ENCODE data around the gene DUSP6.
"Not testable (repeated sequence)": the region's sequence is repeated elsewhere in the genome, so short reads cannot be mapped to it uniquely, and the experiment has no call there.

Gene DUSP6

DNA sequence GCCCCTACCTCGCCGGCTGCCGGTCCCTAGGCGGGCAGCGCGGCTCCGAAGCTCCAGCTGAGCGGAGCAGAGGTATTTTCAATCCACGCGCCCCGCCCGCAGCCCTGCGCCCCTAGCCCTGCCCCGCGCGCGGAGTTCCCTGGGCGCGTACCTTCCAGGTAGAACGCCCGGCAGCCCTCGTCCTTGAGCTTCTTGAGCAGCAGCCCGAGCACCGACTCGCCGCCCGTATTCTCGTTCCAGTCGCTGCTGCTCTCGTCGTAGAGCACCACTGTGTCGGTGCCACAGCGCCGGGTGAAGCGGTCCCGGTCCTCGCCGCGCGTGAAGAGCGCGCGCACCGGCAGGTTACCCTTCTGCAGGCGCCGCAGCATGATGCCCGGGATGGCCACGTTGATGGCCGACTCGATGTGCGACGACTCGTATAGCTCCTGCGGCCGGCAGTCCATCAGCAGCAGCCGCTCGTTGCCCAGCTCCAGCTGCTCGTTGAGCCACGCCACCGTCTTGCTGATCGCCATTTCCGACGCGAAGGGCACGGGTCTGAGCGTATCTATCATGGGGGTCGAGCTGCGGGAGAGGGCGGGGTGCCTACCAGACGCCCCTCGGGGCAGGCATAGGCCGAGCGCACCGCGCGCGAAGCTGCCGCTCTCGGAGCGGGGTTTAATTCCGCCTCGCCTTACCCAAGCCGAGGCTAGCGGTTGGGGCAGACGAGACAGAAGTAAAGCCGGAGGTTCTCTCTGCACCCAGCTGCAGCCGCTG lies 636 bp downstream of the DUSP6 start:
- DNase-seq = peak; percentile 84

GRCh38 chr12:89350630-89351488 lies 1.4 kb downstream of the DUSP6 start:
- peak; percentile 47 for DNase-seq

DNA sequence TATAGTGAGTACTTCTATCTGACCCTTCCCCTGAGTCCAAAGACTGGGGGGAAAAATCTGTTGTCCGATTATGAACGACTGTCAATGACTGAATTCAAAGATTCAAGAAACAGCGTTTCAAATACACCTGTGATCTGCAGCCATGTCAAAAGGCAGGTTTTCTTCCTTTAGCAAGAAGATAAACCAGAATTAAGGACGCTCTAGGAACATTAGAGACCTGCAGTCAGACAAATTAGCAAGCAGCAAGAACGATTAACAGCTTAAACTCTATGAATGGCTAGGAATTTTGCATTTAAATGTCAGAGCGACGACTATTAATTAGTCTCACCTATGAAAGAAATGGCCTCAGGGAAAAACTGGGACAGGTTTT lies 2.1 kb downstream of the DUSP6 start:
- peak; percentile 41 for DNase-seq

GRCh38 chr12:89349814-89350213 lies 2.5 kb downstream of the DUSP6 start:
- DNase-seq = peak; percentile 74

GRCh38 chr12:89348894-89349699 lies 3.2 kb downstream of the DUSP6 start:
- DNase-seq = no peak

GRCh38 chr12:89347325-89347829 lies 4.9 kb downstream of the DUSP6 start:
- no peak for DNase-seq

GRCh38 chr12:89346741-89347324 lies 5.5 kb downstream of the DUSP6 start:
- peak; percentile 83 for DNase-seq

- DNase-seq = peak; percentile 98
These were observed 6.2 kb downstream of the DUSP6 start for GRCh38 chr12:89345830-89346740.

- no peak for DNase-seq
These were observed 6.9 kb downstream of the DUSP6 start for GRCh38 chr12:89345376-89345775.

- DNase-seq = no peak
These were observed 7.5 kb downstream of the DUSP6 start for GRCh38 chr12:89344862-89345202.

DNA sequence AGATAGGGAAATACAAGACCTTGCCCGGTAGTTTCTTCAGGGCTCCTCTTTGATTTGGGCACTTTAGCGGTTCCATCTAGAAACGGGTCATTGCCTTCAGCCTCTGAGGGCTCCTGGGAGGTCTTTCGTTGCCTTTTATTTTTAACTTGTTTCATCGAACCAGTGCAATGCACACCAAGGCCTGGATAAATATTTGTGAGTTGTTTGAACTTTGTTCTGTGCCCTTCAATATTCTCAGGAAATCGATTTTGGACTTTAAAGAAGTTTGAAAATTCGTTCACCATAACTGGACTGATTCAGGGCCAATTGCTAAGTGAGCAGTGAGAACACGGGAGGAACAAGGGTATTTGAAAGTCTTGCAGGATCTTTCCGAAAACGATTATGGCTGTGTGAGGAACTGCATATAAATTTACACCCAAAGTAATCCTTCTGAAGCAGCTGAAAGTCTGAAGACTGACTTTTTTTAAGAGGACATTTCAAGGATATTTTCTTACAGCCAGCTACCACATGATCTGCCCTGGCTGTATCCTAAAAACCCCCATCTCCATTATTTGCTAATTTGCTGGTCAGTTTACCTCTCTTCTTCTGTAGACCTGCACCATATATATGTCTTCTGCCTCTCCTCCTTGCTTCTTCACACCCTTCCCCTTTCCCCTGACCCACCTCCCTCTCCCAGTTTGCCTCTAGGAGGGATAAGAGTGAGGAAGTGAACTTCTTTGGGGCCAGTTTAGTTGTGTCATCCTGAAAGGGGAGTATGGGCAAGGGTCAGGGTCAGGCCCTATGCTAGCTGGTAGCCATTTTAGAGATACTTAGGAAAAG lies 8.0 kb downstream of the DUSP6 start:
- no peak for DNase-seq

GRCh38 chr12:89343127-89343526 lies 9.2 kb downstream of the DUSP6 start:
- DNase-seq = no peak

GRCh38 chr12:89340861-89341260 lies 11.4 kb downstream of the DUSP6 start:
- DNase-seq = no peak

DNA sequence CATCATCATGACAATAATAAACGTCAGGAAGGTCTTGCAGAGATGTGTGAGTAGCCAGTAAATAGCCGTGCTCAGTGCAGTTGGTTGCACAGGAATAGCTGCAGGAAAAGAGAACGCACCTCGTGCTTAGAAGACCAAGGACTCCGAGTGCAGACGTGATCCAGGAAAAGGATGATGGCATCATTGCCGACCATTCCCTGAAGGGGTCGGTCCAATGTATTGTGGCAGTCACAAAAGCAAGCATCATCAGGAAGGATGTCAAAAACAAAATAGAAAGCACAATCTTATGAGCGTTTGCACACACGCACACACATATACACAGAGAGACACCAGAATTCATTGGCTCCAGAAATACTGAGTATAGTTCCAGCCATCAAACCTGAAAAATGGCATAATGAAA lies 12.8 kb downstream of the DUSP6 start:
- DNase-seq = no peak

DNA sequence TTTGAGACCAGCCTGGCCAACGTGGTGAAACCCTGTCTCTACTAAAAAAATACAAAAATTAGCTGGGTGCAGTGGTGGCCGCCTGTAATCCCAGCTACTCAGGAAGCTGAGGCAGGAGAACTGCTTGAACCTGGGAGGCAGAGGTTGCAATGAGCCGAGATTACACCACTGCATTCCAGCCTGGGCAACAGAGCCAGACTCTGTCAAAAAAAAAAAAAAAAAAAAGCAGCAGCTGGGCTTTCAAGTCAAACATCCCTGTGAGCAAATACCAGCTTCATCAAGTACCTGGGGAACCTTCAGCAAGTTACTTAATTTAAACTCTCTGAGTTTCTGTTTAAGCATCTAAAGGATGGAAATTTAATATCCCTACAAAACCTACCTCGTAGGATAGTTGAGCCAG lies 15.2 kb downstream of the DUSP6 start:
- DNase-seq = not testable (repeated sequence)

DNA sequence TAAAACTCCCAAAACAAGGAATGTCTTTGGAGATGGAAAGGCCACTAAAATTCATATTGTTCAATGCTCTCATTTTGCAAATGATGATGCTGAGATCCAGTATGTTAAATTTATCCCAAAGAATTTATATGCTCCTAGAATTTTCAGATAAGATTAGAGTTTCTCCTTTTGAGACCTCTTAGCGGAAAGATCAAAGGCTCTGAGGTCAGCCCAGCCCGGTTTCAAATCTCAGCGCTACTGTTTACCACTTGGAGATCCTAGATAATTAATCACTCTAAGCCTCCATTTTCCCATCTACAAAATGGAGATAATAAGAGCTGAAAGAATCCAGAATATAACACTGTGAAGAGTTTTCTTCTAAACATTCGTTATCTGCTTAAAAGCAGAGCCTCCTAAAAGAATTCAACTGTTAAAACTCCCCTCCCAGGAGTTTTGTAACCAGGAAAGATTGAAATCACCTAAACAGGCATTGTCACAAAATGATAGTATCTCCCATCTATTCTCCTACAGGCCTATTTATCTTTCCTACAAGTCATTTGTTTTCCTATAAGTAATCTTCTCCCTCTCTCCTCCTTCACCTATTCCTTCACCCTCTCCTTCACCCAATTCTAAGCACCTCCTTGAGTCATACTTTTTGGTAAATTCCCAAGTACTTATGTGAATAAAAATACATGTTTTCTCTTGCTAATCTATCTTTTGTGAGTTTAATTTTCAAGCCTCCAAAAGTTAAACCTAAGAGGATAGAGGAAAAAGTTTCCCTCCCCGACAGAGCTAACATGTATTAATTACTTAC lies 16.7 kb downstream of the DUSP6 start:
- no peak for DNase-seq

DNA sequence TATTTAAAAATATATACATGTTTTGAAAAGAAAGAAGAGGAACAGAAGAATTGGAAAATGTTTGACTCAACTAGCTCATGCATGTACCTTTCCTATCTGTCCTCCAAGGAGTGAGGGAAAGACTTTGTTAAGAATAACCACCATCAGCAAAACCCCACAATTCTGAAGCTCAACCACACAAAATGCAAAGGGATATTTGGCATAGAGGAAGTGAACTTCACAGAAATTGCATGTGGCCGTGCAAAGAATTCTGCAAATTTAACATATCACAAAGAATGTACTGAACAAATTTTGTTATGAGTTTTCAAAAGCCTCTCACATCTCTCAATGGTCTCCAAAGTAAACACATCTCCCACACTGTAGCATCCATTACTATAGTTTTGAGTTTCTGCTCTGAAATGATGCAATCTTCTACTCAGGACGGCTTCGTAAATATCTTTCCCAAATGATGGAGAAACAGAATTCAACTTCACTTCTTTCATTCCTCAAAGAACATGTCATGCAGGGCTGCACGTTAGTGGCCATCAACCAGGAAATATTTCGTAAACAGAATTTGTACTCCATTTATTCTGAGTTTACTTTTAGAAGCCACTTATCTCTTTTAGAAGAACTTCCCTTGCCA lies 17.6 kb downstream of the DUSP6 start:
- DNase-seq = no peak

GRCh38 chr12:89333564-89334252 lies 18.6 kb downstream of the DUSP6 start:
- DNase-seq = no peak
